HG02981 (cell line): Measurements from ENCODE around the gene ARG2.
"Not testable (repeated sequence)": the region's sequence is repeated elsewhere in the genome, so short reads cannot be mapped to it uniquely, and the experiment has no call there.

ENCODE experiments used
- ATAC-seq: cut with Tn5 transposase; IDR thresholded peaks from one replicate; pipeline ENCODE4 v1.9.1; 2021; ENCODE audit warnings: mild to moderate bottlenecking, moderate library complexity; ENCODE audit not compliant: unreplicated experiment

The ARG2 gene

GRCh38 chr14:67584978-67585377 lies 34.7 kb upstream of the ARG2 start:
- ATAC-seq, result no peak

DNA sequence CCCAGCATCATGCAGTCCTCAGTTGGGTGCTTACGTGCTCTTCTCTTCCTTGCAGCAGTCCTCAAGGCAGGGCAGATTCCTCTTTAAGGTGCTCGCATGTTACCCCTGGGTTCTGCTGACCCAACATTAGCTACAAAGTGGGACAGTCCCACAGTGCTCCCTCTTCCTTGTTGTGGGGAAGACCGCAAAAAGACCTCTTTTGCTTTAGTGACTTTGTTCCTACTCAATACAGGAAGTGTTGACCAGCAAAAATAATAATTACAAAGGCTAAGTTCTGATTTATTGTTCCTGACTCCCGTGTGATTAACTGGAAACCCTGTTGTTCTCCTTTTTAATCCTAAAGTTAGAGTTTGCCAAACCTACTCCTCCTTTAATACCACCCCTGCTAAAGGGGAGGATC lies 33.4 kb upstream of the ARG2 start:
- no peak for ATAC-seq

GRCh38 chr14:67589204-67589770 lies 30.4 kb upstream of the ARG2 start:
- no peak for ATAC-seq

DNA sequence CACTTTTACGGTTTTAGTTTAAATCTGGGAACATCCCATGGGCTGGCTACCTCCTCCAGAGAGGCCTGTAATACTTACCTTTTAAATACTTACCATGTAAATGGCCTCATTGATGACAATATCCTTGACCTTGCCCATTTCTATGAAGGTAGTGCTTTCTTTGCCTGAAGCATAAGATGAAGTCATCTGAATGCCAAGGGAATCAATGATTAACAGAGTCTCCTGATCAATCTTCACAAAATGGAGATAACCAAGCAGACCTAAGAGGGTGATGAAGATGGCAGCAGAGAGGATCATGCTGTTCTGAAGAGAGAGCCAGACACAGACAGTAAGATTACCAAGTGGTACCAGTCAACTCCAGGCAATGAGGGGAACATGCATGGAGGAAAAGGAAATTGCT lies 26.1 kb upstream of the ARG2 start:
- not testable (repeated sequence) for ATAC-seq

DNA sequence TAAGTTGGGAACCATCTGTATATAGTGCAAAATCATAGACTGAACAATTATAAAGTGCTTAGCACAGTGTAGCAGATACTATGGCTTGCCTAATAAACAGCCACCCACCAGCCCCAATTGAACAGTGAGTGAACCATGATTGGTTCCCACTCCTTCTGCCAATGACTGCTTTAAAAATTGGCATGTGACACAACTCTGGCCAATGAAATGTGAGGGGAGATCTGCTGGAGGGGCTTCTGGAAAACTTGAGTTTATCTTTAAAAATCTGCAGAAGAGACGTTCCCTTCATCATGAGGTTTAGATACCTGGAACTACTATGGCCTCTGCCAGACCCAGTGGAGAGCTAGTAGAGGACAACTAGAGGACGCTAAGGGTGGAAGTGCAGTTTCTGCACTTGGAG lies 24.3 kb upstream of the ARG2 start:
- ATAC-seq, result no peak

DNA sequence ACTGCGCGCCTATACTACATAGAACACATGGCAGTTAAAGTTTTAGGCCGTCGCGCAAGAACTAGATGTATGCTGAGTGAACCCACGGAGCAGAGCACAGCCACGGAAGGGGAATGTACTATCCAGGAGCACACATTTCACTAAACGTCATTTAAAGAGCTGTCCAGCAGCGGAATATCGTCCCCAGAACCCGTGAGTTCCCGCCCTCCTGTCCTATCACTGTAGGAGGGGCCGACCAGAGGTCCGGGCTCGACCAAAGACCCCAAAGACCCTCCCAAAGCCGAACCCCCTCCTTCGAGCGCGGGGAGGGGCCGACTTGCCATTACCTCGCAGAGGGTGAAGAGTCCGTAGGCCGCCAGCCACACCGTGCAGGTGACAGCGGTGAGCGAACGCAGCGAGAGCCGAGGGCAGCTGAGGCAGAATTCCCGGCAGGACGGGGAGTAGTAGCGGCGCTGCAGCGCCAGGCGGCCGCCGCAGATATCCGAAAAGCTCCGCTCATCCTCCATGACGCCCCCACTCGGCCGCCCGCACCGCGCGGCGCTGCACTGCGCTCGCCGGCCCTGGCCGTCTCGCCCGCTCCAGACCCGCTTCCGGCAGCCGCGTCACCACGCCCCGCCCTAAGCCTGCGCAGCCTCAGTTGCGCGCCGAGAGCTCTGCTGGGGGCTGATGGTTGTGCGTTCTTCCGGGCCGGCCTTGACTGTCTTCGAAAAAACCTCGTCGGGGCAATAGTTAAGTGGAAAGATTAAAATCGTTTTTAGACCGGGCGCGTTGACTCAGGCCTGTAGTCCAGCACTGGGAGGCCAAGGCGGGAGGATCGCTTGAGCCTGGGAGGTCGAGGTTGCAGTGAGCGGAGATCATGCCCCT lies 19.8 kb upstream of the ARG2 start, which contains the start of gene PIGH:
Gene PIGH, minus strand, starts transcription at position 571 of the 864 bp plus-strand sequence. Its CDS starts 65 bp downstream, at position 506.
- ATAC-seq, result peak; percentile 91

GRCh38 chr14:67600562-67600974 lies 19.2 kb upstream of the ARG2 start:
- not testable (repeated sequence) for ATAC-seq

DNA sequence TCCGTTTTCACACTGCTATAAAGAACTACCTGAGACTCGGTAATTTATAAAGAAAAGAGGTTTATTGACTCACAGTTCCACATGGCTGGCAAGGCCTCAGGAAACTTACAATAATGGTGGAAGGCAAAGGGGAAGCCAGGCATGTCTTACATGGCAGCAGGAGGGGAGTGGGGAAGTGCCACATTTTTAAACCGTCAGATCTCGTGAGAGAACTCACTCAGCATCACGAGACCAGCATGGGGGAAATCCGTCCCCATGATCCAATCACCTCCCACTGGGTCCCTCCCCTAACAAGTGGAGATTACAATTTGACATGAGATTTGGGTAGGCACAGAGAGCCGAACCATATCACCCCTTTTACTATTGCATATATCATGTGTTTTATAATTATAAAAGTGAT lies 17.6 kb upstream of the ARG2 start:
- ATAC-seq, result no peak

DNA sequence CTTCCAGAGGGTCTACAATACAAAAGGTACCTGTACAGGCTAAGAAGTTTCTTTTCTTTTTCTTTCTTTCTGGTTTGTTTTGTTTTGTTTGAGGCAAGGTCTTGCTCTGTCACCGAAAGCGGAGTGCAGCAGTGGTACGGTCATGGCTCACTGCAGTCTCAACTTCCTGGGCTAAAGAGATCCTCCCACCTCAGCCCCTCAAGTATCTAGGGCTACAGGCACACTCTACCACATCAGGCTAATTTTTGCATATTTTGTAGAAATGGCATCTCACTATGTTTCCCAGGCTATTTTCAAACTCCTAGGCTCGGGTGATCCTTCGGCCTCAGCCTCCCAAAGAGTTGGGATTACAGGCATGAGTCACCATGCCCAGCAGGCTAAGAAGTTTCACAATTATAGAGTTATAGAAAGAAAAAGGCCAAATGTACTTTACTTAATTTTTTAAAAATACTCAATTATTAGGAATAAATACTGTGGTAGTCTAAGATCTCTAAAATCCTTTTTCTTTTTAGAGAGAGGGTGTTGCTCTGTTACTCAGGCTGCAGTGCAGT lies 16.6 kb upstream of the ARG2 start:
- ATAC-seq, result peak; percentile 80

DNA sequence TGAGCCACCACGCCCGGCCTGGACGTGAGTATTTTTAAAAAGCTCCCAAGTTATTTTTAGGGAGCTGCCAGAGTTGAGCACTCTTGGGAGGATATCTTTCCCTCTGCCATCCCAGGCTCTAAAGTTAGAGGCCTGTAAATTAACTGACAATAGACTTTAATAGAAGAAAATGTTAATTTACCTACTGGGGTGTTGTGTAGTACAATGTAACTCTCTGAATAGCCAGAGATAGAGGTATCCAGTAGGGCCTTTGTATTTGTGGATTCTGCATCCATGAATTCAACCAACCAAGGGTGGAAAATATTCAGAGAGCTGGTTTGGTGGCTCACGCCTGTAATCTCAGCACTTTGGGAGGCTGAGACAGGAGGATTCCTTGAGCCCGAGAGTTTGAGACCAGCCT lies 12.1 kb upstream of the ARG2 start:
- ATAC-seq, result no peak

DNA sequence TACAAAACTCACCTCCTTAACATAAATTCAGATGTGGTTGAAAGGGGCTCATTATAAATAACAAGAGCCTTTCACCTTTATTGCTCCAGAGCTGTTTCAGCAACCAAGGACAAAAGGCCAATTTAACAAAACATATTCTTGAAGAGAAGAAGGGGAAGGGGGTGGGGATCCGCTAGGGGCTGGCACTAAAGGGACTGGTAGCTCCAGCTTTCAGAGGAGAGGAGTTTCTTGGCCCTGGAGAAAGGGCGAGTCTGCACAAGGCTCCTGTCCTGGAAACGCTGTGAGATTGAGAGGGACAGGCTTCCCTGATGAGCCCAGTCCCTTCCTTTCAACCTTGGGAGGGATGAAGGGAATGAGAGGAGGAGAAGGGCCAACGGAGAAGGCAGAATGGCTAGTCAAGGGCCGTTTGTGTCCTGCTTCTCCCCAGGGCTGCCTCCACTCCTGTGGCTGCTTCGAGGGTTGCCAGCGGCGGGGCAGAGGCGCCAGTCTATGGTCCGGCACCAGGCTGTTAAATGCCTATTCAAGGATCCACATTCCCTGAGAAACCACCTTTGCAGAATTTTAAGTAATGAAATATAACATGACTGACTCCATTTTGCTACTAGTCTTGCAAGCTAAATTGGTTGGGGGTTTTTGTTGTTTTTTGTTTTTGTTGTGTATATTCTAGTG lies 9.9 kb upstream of the ARG2 start:
- no peak for ATAC-seq

- no peak for ATAC-seq
Observed at GRCh38 chr14:67610491-67610890, 9.2 kb upstream of the ARG2 start.

DNA sequence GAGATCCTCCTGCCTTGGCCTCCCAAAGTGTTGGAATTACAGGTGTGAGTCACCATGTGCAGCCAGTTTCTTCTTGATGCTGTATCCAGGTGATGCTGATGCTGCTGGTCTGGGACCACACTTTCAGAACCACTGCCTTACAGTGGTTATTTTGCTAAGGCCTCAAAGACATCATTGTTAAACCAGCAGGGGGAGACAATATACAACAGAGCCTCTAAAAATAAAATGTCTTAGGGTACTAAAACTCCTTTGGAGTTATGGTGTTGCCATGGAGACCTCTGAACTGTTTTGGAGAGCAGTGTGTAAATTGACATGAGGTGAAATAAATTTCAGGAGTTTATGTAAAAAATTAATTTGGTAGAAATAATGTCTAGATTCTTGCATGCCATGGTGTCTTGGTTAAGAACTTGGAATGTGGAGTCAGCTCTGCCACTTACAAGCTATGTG lies 1.1 kb upstream of the ARG2 start:
- peak; percentile 44 for ATAC-seq

GRCh38 chr14:67620217-67620785 lies 581 bp downstream of the ARG2 start:
- no peak for ATAC-seq

DNA sequence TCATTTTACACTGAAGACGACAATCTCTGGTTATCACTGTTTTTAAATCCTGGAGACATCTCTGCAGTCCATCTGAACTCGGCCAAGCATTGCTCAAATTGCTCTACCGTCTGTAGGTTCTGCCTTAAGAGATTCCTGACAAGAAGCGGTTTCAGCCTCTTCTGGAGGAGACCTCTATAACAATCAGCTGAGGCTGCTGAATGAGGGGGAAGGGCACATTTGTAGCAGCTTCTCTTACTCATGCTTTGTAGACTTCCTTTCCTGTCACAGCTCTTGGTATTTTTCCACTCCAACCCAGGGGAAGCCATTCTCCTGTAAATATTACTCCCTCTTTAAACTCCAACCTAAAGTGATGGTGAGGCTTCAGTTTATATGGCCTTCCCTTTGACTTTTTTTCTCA lies 3.0 kb downstream of the ARG2 start:
- ATAC-seq, result no peak

- ATAC-seq, result no peak
Observed at GRCh38 chr14:67623114-67623513, 3.4 kb downstream of the ARG2 start.

GRCh38 chr14:67626131-67626530 lies 6.4 kb downstream of the ARG2 start:
- ATAC-seq, result not testable (repeated sequence)

DNA sequence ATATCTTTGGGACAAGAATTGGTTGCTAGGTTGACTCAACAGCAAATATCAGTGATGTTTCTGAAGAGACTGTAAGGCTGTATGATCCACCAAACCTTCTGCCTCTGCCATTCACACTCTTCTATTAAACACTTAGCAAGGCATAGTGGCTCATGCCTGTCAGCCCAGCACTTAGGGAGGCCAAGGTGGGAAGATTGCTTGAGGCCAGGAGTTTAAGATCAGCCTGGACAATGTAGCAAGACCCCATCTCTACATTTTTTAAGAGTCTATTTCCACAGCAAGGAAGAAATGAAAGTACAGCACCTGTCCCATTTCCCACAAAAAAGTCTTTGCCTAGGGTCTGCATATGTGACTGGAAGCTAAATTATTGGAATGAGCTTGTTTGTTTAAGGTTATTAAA lies 7.8 kb downstream of the ARG2 start:
- no peak for ATAC-seq

DNA sequence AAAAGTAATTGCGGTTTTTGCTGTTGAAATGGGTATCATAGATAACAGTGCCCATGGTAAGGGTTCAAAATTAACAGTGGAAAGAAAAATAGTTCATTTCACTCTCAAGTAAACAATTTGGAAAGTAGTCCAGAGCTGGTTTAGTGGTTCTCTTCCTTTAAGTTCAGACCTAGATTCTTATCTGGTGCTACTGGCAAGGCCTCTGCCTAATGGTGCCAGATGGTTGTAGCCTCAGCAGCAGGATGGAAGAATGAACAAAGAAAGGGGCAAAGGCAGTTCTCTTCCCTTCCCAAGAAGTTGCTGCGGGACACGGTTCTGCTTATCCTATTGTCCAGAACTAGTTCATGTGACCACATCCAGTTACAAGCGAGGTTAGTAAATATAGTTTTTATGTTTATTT lies 10.5 kb downstream of the ARG2 start:
- no peak for ATAC-seq

- ATAC-seq, result no peak
Observed at GRCh38 chr14:67630938-67631337, 11.2 kb downstream of the ARG2 start.

- ATAC-seq, result no peak
Observed at GRCh38 chr14:67633451-67634147, 13.9 kb downstream of the ARG2 start.
